Right cardiac atrium (tissue), 5 donors: ENCODE results near the gene PLPP3. TPM values are rescaled to one million over a fixed set of nuclear protein-coding genes. Genes with fewer than 3 reads are reported as not detected.

Experiments used
- ATAC-seq, 2 donors: fragments of 200-7000 bp; cut with Tn5 transposase; one replicate each; pipeline versions ENCODE4 v1.8.0 to v1.9.1; 2020; ENCODE audit warnings: moderate library complexity in 2 of 2, mild to moderate bottlenecking in 1 of 2
- DNase-seq, 3 donors: peaks; one replicate each; pipeline ENCODE4 v3.0.0-alpha.2; 2020
- H3K27ac ChIP-seq: one replicate; pipeline ENCODE4 v1.5.1; 2013; ENCODE audit warnings: mild to moderate bottlenecking, low read length, control low read depth, moderate library complexity
- H3K27me3 ChIP-seq: one replicate; pipeline ENCODE4 v1.6.1; 2013; ENCODE audit not compliant: control insufficient read depth, insufficient read depth
- H3K4me1 ChIP-seq: one replicate; pipeline ENCODE4 v1.6.1; 2013; ENCODE audit warnings: low read length; ENCODE audit not compliant: control insufficient read depth, insufficient read depth
- H3K4me3 ChIP-seq: one replicate; pipeline ENCODE4 v1.5.1; 2013; ENCODE audit warnings: low read length, control low read depth
- H3K9me3 ChIP-seq: one replicate; pipeline ENCODE4 v1.6.1; 2013; ENCODE audit warnings: low read length; ENCODE audit not compliant: control insufficient read depth
- WGBS: extraction: QIAGEN DNeasy Blood & Tissue Kit; methylation state at CpG from one replicate; pipeline ENCODE4 v1.1.7; 2013; 5-methylcytosine and 5-hydroxymethylcytosine counted together
- intact Hi-C, 4 donors: fragments of 100-400 bp; cut with DNase I; formaldehyde crosslinking; loops; one replicate each; pipeline versions ENCODE4 v1.11.0 to v1.14.0; 2022 to 2023
- polyA plus RNA-seq: library from polyadenylated mRNA; stranded (reverse); fragments of 200-250 nt; gene quantifications from one replicate; pipeline ENCODE4 v1.2.3, GENCODE V29; 2013
- total RNA-seq, 4 donors: library from RNA; stranded (reverse); fragmentation: NEBNext Ultra II Directional; extraction: Animal tissue kit (Norgen Biotek cat#: 25700); gene quantifications; one replicate each; pipeline ENCODE4 v1.2.1, GENCODE V29; 2021
- donor health status: healthy with polysubstance abuse.
- donor health status: DM: no; HTN: yes; CAD: no.
- donor health status: DM: no; HTN: no; CAD: no.
- donor health status: DM: no; HTN: yes; CAD: no; lungs with severe emphysema.
- donor health status: DM: yes; HTN: yes; CAD: no.

The PLPP3 gene
- total and polyA plus RNA-seq, 5 donors = 47.7 to 120 (median 91.3) TPM

- intact Hi-C loops = loop anchor here in 3 of 4 donors (5.0 to 10.0 kb wide), 2 partner anchors 65 to 67 kb away; partner anchors contain the start of gene PLPP3 (in 3 of the 3)
- H3K4me3 ChIP-seq = no peak overlapping the region
- DNase-seq (no peak), ATAC-seq (no peak)
- H3K27me3 ChIP-seq = no peaks in the 10 kb centered on the region
- peak overlapping the region; percentile 75 for H3K27ac ChIP-seq
- H3K4me1 ChIP-seq = peaks cover 50% of the 10 kb centered on the region
- WGBS = 46% methylated on average over 13 of the region's 13 CpGs
- H3K9me3 ChIP-seq = no peaks in the 10 kb centered on the region
These were observed 69.4 kb downstream of the PLPP3 start for GRCh38 chr1:56509713-56510641.

GRCh38 chr1:56508523-56508983 lies 70.8 kb downstream of the PLPP3 start:
- H3K4me1 ChIP-seq = peaks cover 50% of the 10 kb centered on the region
- no peak overlapping the region for H3K4me3 ChIP-seq
- H3K27ac ChIP-seq = peak overlapping the region; percentile 75
- DNase-seq (peak; percentile 57 to 77 (median 71)), ATAC-seq (peak; percentile 66 to 79)
- intact Hi-C loops = loop anchor here in 1 of 4 donors (10.0 kb wide), 1 partner anchor 66 kb away; the partner anchor contains the start of gene PLPP3
- WGBS = 39% methylated on average over 4 of the region's 4 CpGs
- no peaks in the 10 kb centered on the region for H3K27me3 ChIP-seq
- no peaks in the 10 kb centered on the region for H3K9me3 ChIP-seq

GRCh38 chr1:56507925-56508522 lies 71.3 kb downstream of the PLPP3 start:
- Histone ChIP-seq H3K27me3 (no peaks in the 10 kb centered on the region), H3K9me3 (no peaks in the 10 kb centered on the region), H3K27ac (peak overlapping the region; percentile 75), H3K4me1 (peaks cover 47% of the 10 kb centered on the region), H3K4me3 (no peak overlapping the region)
- ATAC-seq = peak; percentile 28 to 50
- intact Hi-C loops = loop anchor here in 1 of 4 donors (10.0 kb wide), 1 partner anchor 67 kb away; the partner anchor contains the start of gene PLPP3
- WGBS = 64% methylated on average over 3 of the region's 3 CpGs
- no peak for DNase-seq

- peaks cover 50% of the 10 kb centered on the region for H3K4me1 ChIP-seq
- ATAC-seq (no peak), DNase-seq (no peak)
- WGBS = 72% methylated on average over 3 of the region's 3 CpGs
- H3K27ac ChIP-seq = peak overlapping the region; percentile 10
- intact Hi-C loops = loop anchor here in 1 of 4 donors (10.0 kb wide), 1 partner anchor 68 kb away; the partner anchor contains the start of gene PLPP3
- no peaks in the 10 kb centered on the region for H3K27me3 ChIP-seq
- H3K4me3 ChIP-seq = no peak overlapping the region
- H3K9me3 ChIP-seq = no peaks in the 10 kb centered on the region
These were observed 72.3 kb downstream of the PLPP3 start for GRCh38 chr1:56506951-56507491.

- no peaks in the 10 kb centered on the region for H3K27me3 ChIP-seq
- WGBS = 35% methylated on average over 14 of the region's 14 CpGs
- intact Hi-C loops = loop anchor here in 1 of 4 donors (10.0 kb wide), 1 partner anchor 69 kb away; the partner anchor contains the start of gene PLPP3
- peaks cover 42% of the 10 kb centered on the region for H3K4me1 ChIP-seq
- DNase-seq = peak in 2 of 3 donors; percentile 55 to 63
- ATAC-seq = peak; percentile 34 to 47
- no peak overlapping the region for H3K4me3 ChIP-seq
- no peaks in the 10 kb centered on the region for H3K9me3 ChIP-seq
- H3K27ac ChIP-seq = peak overlapping the region; percentile 10
These were observed 73.3 kb downstream of the PLPP3 start for GRCh38 chr1:56505792-56506743.

GRCh38 chr1:56502700-56503245 lies 76.6 kb downstream of the PLPP3 start:
- DNase-seq (no peak), ATAC-seq (peak; percentile 17 to 29)
- WGBS = 78% methylated on average over 7 of the region's 7 CpGs
- peaks cover 33% of the 10 kb centered on the region for H3K4me1 ChIP-seq
- no peak overlapping the region for H3K4me3 ChIP-seq
- intact Hi-C loops = loop anchor here in 1 of 4 donors (10.0 kb wide), 1 partner anchor 72 kb away; the partner anchor contains the start of gene PLPP3
- no peak overlapping the region for H3K27ac ChIP-seq
- H3K27me3 ChIP-seq = no peaks in the 10 kb centered on the region
- H3K9me3 ChIP-seq = no peaks in the 10 kb centered on the region

DNA sequence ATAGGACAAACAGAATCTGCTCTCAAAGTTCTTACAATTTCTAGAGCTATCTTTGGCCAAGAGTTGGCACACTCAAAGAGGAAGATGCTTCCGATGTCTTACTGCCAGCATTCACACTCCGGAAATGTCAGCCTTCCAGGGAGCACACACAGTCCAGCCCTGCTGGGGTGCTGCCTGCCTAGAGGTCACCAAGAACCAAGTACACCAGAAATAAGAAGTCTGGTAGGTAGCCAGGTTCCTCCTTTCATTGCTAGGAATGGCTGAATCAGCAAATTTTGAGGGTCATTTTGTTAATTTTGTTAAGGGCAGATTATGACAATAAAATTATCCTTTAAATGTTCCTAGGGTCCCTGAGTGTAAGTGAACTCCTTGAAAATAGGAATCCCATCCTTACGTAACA lies 77.5 kb downstream of the PLPP3 start:
- H3K27ac ChIP-seq = no peak overlapping the region
- peaks cover 32% of the 10 kb centered on the region for H3K4me1 ChIP-seq
- no peak overlapping the region for H3K4me3 ChIP-seq
- intact Hi-C loops = loop anchor here in 1 of 4 donors (10.0 kb wide), 1 partner anchor 73 kb away; the partner anchor contains the start of gene PLPP3
- no peaks in the 10 kb centered on the region for H3K27me3 ChIP-seq
- H3K9me3 ChIP-seq = no peaks in the 10 kb centered on the region
- DNase-seq (peak; percentile 46 to 72 (median 64)), ATAC-seq (peak; percentile 49 to 61)
- 50% methylated on average over 3 of the region's 3 CpGs for WGBS

DNA sequence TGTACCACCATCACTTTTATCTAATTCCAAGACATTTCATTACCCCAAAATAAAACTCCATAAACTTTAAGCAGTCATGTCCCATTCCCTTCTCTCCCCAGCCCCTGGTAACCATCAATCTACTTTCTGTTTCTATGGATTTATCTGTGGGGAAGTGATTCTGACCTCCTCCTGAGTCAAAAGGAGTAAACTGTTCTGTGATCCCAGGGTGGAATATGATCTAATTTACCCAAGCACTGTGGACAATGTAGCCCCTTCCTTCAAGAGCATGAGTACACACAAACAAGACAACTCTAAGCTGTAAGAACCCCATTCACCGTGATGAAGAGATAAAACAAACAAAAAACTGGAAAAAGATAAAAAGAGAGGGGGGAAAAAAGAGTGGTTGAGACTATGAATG lies 77.9 kb downstream of the PLPP3 start:
- Histone ChIP-seq H3K27ac (no peak overlapping the region), H3K4me1 (peaks cover 31% of the 10 kb centered on the region), H3K27me3 (no peaks in the 10 kb centered on the region), H3K9me3 (no peaks in the 10 kb centered on the region), H3K4me3 (no peak overlapping the region)
- ATAC-seq (no peak), DNase-seq (no peak)
- intact Hi-C loops = loop anchor here in 1 of 4 donors (10.0 kb wide), 1 partner anchor 73 kb away; the partner anchor contains the start of gene PLPP3
- 46% methylated on average over 1 of the region's 1 CpG for WGBS

DNA sequence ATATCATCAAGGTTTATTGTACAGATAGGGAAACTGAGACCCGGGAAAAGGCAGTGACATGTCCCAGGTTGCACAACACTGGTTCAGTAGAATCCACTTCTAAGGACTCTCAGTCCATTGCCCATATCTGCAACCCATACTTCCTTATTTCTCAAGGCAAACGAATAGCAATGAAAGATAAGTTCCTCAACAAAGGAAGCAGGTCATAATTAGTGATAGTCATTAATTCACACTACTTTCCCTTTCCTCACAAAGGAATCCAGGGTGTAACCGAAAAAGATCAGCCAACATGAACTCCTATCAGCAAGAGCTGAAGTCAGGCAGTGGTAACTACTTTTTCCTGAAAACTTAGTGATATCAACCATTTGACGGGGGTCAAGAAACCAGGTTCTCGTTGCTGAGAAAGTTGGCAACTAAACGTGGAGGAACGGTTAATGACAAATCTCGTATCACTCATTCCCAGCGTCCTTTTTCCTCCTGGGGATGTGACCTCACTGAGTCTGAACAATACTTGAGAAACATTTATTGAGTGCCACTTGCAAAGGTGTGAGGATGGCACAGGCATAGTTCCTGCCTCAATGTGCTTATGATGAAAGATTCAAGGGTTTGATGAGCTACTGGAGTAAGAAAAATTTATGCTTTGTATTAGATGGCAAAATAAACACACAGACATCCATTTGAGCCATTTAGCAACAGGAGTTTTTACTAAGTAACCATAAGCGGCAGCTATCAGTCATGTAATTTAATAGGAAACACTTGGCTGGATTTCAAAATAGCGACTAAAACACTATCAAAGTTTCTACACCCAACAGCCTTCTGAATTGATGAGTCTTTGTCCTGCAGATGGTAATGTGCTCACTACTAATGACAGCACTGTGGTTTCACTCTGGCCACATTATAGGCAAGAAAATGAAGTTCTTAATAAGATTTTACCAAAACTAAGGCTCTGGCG lies 82.3 kb downstream of the PLPP3 start:
- WGBS = 39% methylated on average over 12 of the region's 12 CpGs
- peak; percentile 54 to 85 for ATAC-seq
- H3K9me3 ChIP-seq = no peaks in the 10 kb centered on the region
- H3K27me3 ChIP-seq = no peaks in the 10 kb centered on the region
- no peak overlapping the region for H3K4me3 ChIP-seq
- H3K27ac ChIP-seq = peak overlapping the region; percentile 6
- no peak for DNase-seq
- peaks cover 16% of the 10 kb centered on the region for H3K4me1 ChIP-seq
- intact Hi-C loops = no loop called here
